Neural cell (in vitro differentiated cells): Measurements from ENCODE around the gene GATC.

Experiments used
- CTCF ChIP-seq: fragments of 450-650 bp; IDR thresholded peaks from 2 replicates; pipeline ENCODE4 v1.5.1; 2014; ENCODE audit warnings: antibody characterized with exemption, mild to moderate bottlenecking, moderate library complexity; ENCODE audit not compliant: poor library complexity, severe bottlenecking
- EP300 ChIP-seq: fragments of 450-650 bp; conservative IDR thresholded peaks from 2 replicates; pipeline ENCODE4 v1.6.1; 2014; ENCODE audit warnings: antibody characterized with exemption, mild to moderate bottlenecking, moderate library complexity; ENCODE audit not compliant: poor library complexity, severe bottlenecking
- EZH2 ChIP-seq: fragments of 200-600, 300-800 bp; shearing (Covaris generic), sonication (generic); IDR thresholded peaks from 2 replicates; pipeline ENCODE4 v1.6.1; 2014; ENCODE audit warnings: antibody characterized with exemption, low read length, borderline replicate concordance, mild to moderate bottlenecking; ENCODE audit not compliant: insufficient read depth, poor library complexity, severe bottlenecking
- POLR2AphosphoS5 ChIP-seq: IDR thresholded peaks from 2 replicates; pipeline ENCODE4 v1.6.1; 2012
- RAD21 ChIP-seq: fragments of 450-650 bp; conservative IDR thresholded peaks from 2 replicates; pipeline ENCODE4 v1.6.1; 2014; ENCODE audit warnings: antibody characterized with exemption, mild to moderate bottlenecking, moderate library complexity
- REST ChIP-seq: IDR thresholded peaks from 2 replicates; pipeline ENCODE4 v1.6.1; 2012; ENCODE audit warnings: borderline replicate concordance
- SMC3 ChIP-seq: fragments of 450-650 bp; conservative IDR thresholded peaks from 2 replicates; pipeline ENCODE4 v1.6.1; 2014; ENCODE audit warnings: antibody characterized with exemption, mild to moderate bottlenecking, moderate library complexity; ENCODE audit not compliant: poor library complexity
- TAF1 ChIP-seq: IDR thresholded peaks from 2 replicates; pipeline ENCODE4 v1.6.1; 2012; ENCODE audit warnings: low read depth

GRCh38 chr12:120480211-120480610 is 34.0 kb downstream of the GATC start:
- TF ChIP-seq CTCF (no peak), POLR2AphosphoS5 (no peak), TAF1 (no peak), EZH2 (no peak), SMC3 (no peak), REST (no peak), RAD21 (no peak), EP300 (no peak)
